Gastrocnemius medialis (tissue), 4 donors: Measurements from ENCODE around the gene GRID1.

Source experiments
- CTCF ChIP-seq, 5 experiments: fragments of 450-650 bp in 3 of 5; fragments of 200-600 bp in 2 of 5; sonication (generic) in 2 of 5; IDR thresholded peaks in 4 of 5; conservative IDR thresholded peaks in 1 of 5; 1 replicate in 4 of 5; 2 replicates in 1 of 5; pipeline ENCODE4 v1.5.1; 2016 to 2019; ENCODE audit warnings: antibody characterized with exemption in 5 of 5, mild to moderate bottlenecking in 3 of 5, moderate library complexity in 3 of 5
- POLR2A ChIP-seq, 2 donors: fragments of 450-650 bp; IDR thresholded peaks; one replicate each; pipeline ENCODE4 v1.6.1; 2017; ENCODE audit warnings: antibody characterized with exemption in 2 of 2, mild to moderate bottlenecking in 2 of 2, moderate library complexity in 2 of 2

DNA sequence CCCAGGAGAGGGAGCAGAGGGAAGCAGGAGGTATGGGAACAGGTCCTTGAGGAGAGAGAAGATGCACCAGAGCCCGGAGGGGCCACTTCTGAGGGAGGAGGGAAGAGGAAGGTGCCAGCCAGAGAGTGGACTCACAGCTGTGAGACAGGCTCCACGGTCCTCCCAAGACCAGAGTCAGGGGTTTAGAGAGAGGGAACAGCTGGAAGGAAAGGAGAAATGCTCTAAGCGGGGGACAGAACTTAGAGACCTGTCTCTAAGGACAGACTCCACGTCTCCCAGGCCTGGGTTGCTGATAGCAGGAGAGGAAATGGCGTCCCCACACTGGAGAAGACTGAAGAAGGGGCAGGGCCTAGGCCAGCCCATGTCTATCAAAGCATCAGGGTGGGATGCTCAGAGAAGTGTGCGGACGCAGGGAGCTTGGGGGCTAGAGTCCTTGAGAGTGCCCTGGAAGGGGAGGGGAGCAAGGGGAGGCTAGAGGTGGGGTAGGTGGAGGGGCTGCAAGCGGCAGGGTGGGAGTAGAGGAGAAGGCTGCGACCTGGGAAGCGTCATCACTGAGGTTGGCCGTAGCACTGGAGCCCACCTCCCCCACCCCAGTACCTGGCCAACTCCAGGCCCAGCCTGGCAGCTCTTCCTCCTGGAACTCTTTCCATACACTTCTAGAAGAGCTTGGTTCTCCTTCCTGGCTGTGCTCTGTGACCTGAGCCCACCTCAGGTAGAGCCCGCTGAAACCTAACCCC lies 25.6 kb upstream of the GRID1 start:
- TF ChIP-seq CTCF (IDR thresholded peaks at IDR 0.05 in 4 of 5, conservative IDR thresholded peaks at IDR 0.05 in 1 of 5) = no peak
- no peak for TF ChIP-seq POLR2A (IDR thresholded peaks at IDR 0.05)
